Immature natural killer cell (primary cell): Measurements from ENCODE around the gene CDH12. TPM values are rescaled to one million over a fixed set of nuclear protein-coding genes. Genes with fewer than 3 reads are reported as not detected.

Experiments
- DNase-seq, 3 donors: peaks; one replicate each; pipeline ENCODE4 v3.0.0; 2022; ENCODE audit warnings: mixed read lengths in 1 of 3
- H3K27ac Mint-ChIP-seq, 6 donors: one replicate each; pipeline ENCODE4 v1.8.0; 2020; ENCODE audit warnings: mixed read lengths in 6 of 6, mild to moderate bottlenecking in 5 of 6, inconsistent platforms in 4 of 6, moderate library complexity in 3 of 6
- H3K27me3 Mint-ChIP-seq, 3 donors: one replicate each; pipeline ENCODE4 v1.8.0; 2020 to 2021; ENCODE audit warnings: low read depth in 3 of 3, mild to moderate bottlenecking in 3 of 3, mixed read lengths in 3 of 3, moderate library complexity in 3 of 3, inconsistent platforms in 1 of 3
- H3K36me3 Mint-ChIP-seq, 3 donors: one replicate each; pipeline ENCODE4 v1.8.0; 2020; ENCODE audit warnings: mixed read lengths in 3 of 3, inconsistent platforms in 2 of 3, mild to moderate bottlenecking in 2 of 3
- H3K4me1 Mint-ChIP-seq, 2 donors: one replicate each; pipeline ENCODE4 v1.8.0; 2020; ENCODE audit warnings: inconsistent platforms in 2 of 2, mild to moderate bottlenecking in 2 of 2, mixed read lengths in 2 of 2, moderate library complexity in 1 of 2
- H3K4me3 Mint-ChIP-seq, 5 donors: one replicate each; pipeline ENCODE4 v1.8.0; 2020; ENCODE audit warnings: mild to moderate bottlenecking in 5 of 5, mixed read lengths in 5 of 5, inconsistent platforms in 3 of 5, moderate library complexity in 3 of 5
- H3K9me3 Mint-ChIP-seq, 6 donors: one replicate each; pipeline ENCODE4 v1.8.0; 2020; ENCODE audit warnings: mild to moderate bottlenecking in 6 of 6, mixed read lengths in 6 of 6, inconsistent platforms in 4 of 6, moderate library complexity in 3 of 6
- polyA plus RNA-seq, 3 donors: library from polyadenylated mRNA; unstranded; fragments of 300-500 nt; fragmentation: Illumina TruSeq; gene quantifications; one replicate each; pipeline ENCODE4 v1.2.3, GENCODE V29; 2021

CDH12 gene
- polyA plus RNA-seq, 3 donors from 2014 or later = not detected

GRCh38 chr5:21919414-21920022 lies 933.6 kb downstream of the CDH12 start:
- Mint-ChIP-seq H3K27me3 (peaks cover 0 to 1% (median 0%) of the 10 kb centered on the region in 3 donors), H3K36me3 (peaks cover 0 to 4% (median 0%) of the 10 kb centered on the region in 3 donors), H3K9me3 (peaks cover 3 to 43% (median 19%) of the 10 kb centered on the region in 6 donors), H3K4me1 (no peaks in the 10 kb centered on the region), H3K27ac (no peak overlapping the region), H3K4me3 (no peak overlapping the region)
- DNase-seq = no peak

- H3K9me3 Mint-ChIP-seq = peaks cover 5 to 47% (median 21%) of the 10 kb centered on the region in 6 donors
- no peaks in the 10 kb centered on the region for H3K4me1 Mint-ChIP-seq
- no peak overlapping the region for H3K27ac Mint-ChIP-seq
- no peak for DNase-seq
- H3K36me3 Mint-ChIP-seq = peaks cover 0 to 4% (median 0%) of the 10 kb centered on the region in 3 donors
- H3K4me3 Mint-ChIP-seq = no peak overlapping the region
- peaks cover 0 to 1% (median 0%) of the 10 kb centered on the region in 3 donors for H3K27me3 Mint-ChIP-seq
Observed at GRCh38 chr5:21918451-21918850, 934.7 kb downstream of the CDH12 start.

GRCh38 chr5:21910731-21911130 lies 942.4 kb downstream of the CDH12 start:
- Mint-ChIP-seq H3K27ac (no peak overlapping the region), H3K4me3 (no peak overlapping the region), H3K27me3 (no peaks in the 10 kb centered on the region), H3K9me3 (peaks cover 2 to 63% (median 28%) of the 10 kb centered on the region in 6 donors), H3K4me1 (no peaks in the 10 kb centered on the region), H3K36me3 (no peaks in the 10 kb centered on the region)
- no peak for DNase-seq

GRCh38 chr5:21895766-21896350 lies 957.3 kb downstream of the CDH12 start:
- Mint-ChIP-seq H3K9me3 (peaks cover 10 to 38% (median 22%) of the 10 kb centered on the region in 6 donors), H3K27me3 (peaks cover 0 to 2% (median 0%) of the 10 kb centered on the region in 3 donors), H3K36me3 (no peaks in the 10 kb centered on the region), H3K4me3 (no peak overlapping the region), H3K4me1 (no peaks in the 10 kb centered on the region), H3K27ac (no peak overlapping the region)
- no peak for DNase-seq

- H3K36me3 Mint-ChIP-seq = no peaks in the 10 kb centered on the region
- no peak for DNase-seq
- no peak overlapping the region for H3K27ac Mint-ChIP-seq
- H3K4me3 Mint-ChIP-seq = no peak overlapping the region
- peaks cover 13 to 42% (median 16%) of the 10 kb centered on the region in 6 donors for H3K9me3 Mint-ChIP-seq
- peaks cover 0 to 2% (median 0%) of the 10 kb centered on the region in 3 donors for H3K27me3 Mint-ChIP-seq
- H3K4me1 Mint-ChIP-seq = no peaks in the 10 kb centered on the region
Observed at GRCh38 chr5:21893161-21893560, 960.0 kb downstream of the CDH12 start.

- Mint-ChIP-seq H3K36me3 (no peaks in the 10 kb centered on the region), H3K27me3 (peaks cover 0 to 2% (median 0%) of the 10 kb centered on the region in 3 donors), H3K9me3 (peaks cover 9 to 40% (median 17%) of the 10 kb centered on the region in 6 donors), H3K4me1 (no peaks in the 10 kb centered on the region), H3K4me3 (no peak overlapping the region), H3K27ac (no peak overlapping the region)
- DNase-seq = no peak
Observed at GRCh38 chr5:21889581-21889980, 963.6 kb downstream of the CDH12 start.

- H3K27ac Mint-ChIP-seq = no peak overlapping the region
- no peak overlapping the region for H3K4me3 Mint-ChIP-seq
Observed at GRCh38 chr5:21882074-21882745, 970.9 kb downstream of the CDH12 start.

GRCh38 chr5:21880164-21880563 lies 973.0 kb downstream of the CDH12 start:
- Mint-ChIP-seq H3K36me3 (no peaks in the 10 kb centered on the region), H3K4me3 (no peak overlapping the region), H3K9me3 (peaks cover 8 to 32% (median 23%) of the 10 kb centered on the region in 6 donors), H3K27me3 (peaks cover 0 to 2% (median 0%) of the 10 kb centered on the region in 3 donors), H3K4me1 (no peaks in the 10 kb centered on the region), H3K27ac (no peak overlapping the region)
- no peak for DNase-seq

More at GRCh38 chr5:21882074-21882745, 970.9 kb downstream of the CDH12 start:
- peaks cover 5 to 30% (median 18%) of the 10 kb centered on the region in 6 donors for H3K9me3 Mint-ChIP-seq
- H3K27me3 Mint-ChIP-seq = no peaks in the 10 kb centered on the region
- H3K36me3 Mint-ChIP-seq = no peaks in the 10 kb centered on the region
- no peak for DNase-seq
- H3K4me1 Mint-ChIP-seq = no peaks in the 10 kb centered on the region

GRCh38 chr5:21862986-21863385 lies 990.2 kb downstream of the CDH12 start:
- no peak overlapping the region for H3K27ac Mint-ChIP-seq

GRCh38 chr5:21858441-21858840 lies 994.7 kb downstream of the CDH12 start:
- Mint-ChIP-seq H3K36me3 (no peaks in the 10 kb centered on the region), H3K9me3 (peaks cover 2 to 31% (median 7%) of the 10 kb centered on the region in 6 donors), H3K4me1 (no peaks in the 10 kb centered on the region), H3K27ac (no peak overlapping the region), H3K27me3 (no peaks in the 10 kb centered on the region), H3K4me3 (no peak overlapping the region)
- DNase-seq = no peak

More at GRCh38 chr5:21862986-21863385, 990.2 kb downstream of the CDH12 start:
- DNase-seq = no peak
- Mint-ChIP-seq H3K4me3 (no peak overlapping the region), H3K27me3 (no peaks in the 10 kb centered on the region), H3K4me1 (no peaks in the 10 kb centered on the region), H3K9me3 (peaks cover 4 to 57% (median 20%) of the 10 kb centered on the region in 6 donors), H3K36me3 (no peaks in the 10 kb centered on the region)

GRCh38 chr5:21856987-21857386 lies 996.2 kb downstream of the CDH12 start:
- H3K36me3 Mint-ChIP-seq = no peaks in the 10 kb centered on the region

GRCh38 chr5:21847300-21847699 lies 1005.8 kb downstream of the CDH12 start:
- no peak overlapping the region for H3K4me3 Mint-ChIP-seq
- no peaks in the 10 kb centered on the region for H3K36me3 Mint-ChIP-seq
- peaks cover 9 to 42% (median 17%) of the 10 kb centered on the region in 6 donors for H3K9me3 Mint-ChIP-seq
- H3K27ac Mint-ChIP-seq = no peak overlapping the region
- H3K4me1 Mint-ChIP-seq = no peaks in the 10 kb centered on the region
- DNase-seq = no peak
- H3K27me3 Mint-ChIP-seq = peaks cover 0 to 2% (median 0%) of the 10 kb centered on the region in 3 donors

More at GRCh38 chr5:21856987-21857386, 996.2 kb downstream of the CDH12 start:
- Mint-ChIP-seq H3K9me3 (peaks cover 4 to 34% (median 9%) of the 10 kb centered on the region in 6 donors), H3K27me3 (no peaks in the 10 kb centered on the region), H3K27ac (no peak overlapping the region), H3K4me1 (no peaks in the 10 kb centered on the region), H3K4me3 (no peak overlapping the region)
- no peak for DNase-seq

GRCh38 chr5:21844960-21845359 lies 1008.2 kb downstream of the CDH12 start:
- Mint-ChIP-seq H3K4me3 (no peak overlapping the region), H3K27ac (no peak overlapping the region), H3K4me1 (no peaks in the 10 kb centered on the region), H3K9me3 (peaks cover 9 to 42% (median 16%) of the 10 kb centered on the region in 6 donors), H3K27me3 (peaks cover 0 to 2% (median 0%) of the 10 kb centered on the region in 3 donors), H3K36me3 (no peaks in the 10 kb centered on the region)
- no peak for DNase-seq

GRCh38 chr5:21834863-21835262 lies 1018.3 kb downstream of the CDH12 start:
- peaks cover 6 to 27% (median 15%) of the 10 kb centered on the region in 6 donors for H3K9me3 Mint-ChIP-seq
- H3K4me1 Mint-ChIP-seq = no peaks in the 10 kb centered on the region
- no peak for DNase-seq
- H3K27me3 Mint-ChIP-seq = no peaks in the 10 kb centered on the region
- H3K4me3 Mint-ChIP-seq = no peak overlapping the region
- H3K36me3 Mint-ChIP-seq = no peaks in the 10 kb centered on the region
- H3K27ac Mint-ChIP-seq = no peak overlapping the region
